Neural progenitor cell (in vitro differentiated cells): ENCODE results near the gene CAMSAP3. TPM values are rescaled to one million over a fixed set of nuclear protein-coding genes. Genes with fewer than 3 reads are reported as not detected.

ENCODE experiments used
- DNase-seq: peaks from one replicate; pipeline ENCODE4 v3.0.0-alpha.2; 2016; ENCODE audit warnings: low spot score
- H2AFZ ChIP-seq: fragments of 200-600 bp; sonication (generic); replicated peaks from 2 replicates; pipeline ENCODE4 v1.6.1; 2016; ENCODE audit warnings: antibody characterized with exemption
- H3F3A ChIP-seq: fragments of 200-600 bp; sonication (generic); 2 replicates; pipeline ENCODE4 v1.6.1; 2016; ENCODE audit warnings: antibody characterized with exemption, low read depth
- H3K27ac ChIP-seq: fragments of 200-600 bp; sonication (generic); 2 replicates; pipeline ENCODE4 v1.5.1; 2016; ENCODE audit warnings: mild to moderate bottlenecking
- H3K27me3 ChIP-seq: fragments of 200-600 bp; sonication (generic); 2 replicates; pipeline ENCODE4 v1.6.1; 2016; ENCODE audit warnings: mild to moderate bottlenecking, moderate library complexity
- H3K36me3 ChIP-seq: fragments of 200-600 bp; sonication (generic); 2 replicates; pipeline ENCODE4 v1.5.1; 2016
- H3K4me1 ChIP-seq: fragments of 200-600 bp; sonication (generic); 2 replicates; pipeline ENCODE4 v1.6.1; 2016; ENCODE audit warnings: mixed run types
- H3K4me2 ChIP-seq: fragments of 200-600 bp; sonication (generic); 2 replicates; pipeline ENCODE4 v1.6.1; 2016
- H3K4me3 ChIP-seq: fragments of 200-600 bp; sonication (generic); 2 replicates; pipeline ENCODE4 v1.5.1; 2016
- H3K79me2 ChIP-seq: fragments of 200-600 bp; sonication (generic); 2 replicates; pipeline ENCODE4 v1.6.1; 2016; ENCODE audit warnings: low read depth
- H3K9ac ChIP-seq: fragments of 200-600 bp; sonication (generic); 2 replicates; pipeline ENCODE4 v1.6.1; 2016
- H3K9me3 ChIP-seq: fragments of 200-600 bp; sonication (generic); 2 replicates; pipeline ENCODE4 v1.5.1; 2016; ENCODE audit warnings: low read depth
- H4K20me1 ChIP-seq: fragments of 200-600 bp; sonication (generic); 2 replicates; pipeline ENCODE4 v1.6.1; 2016; ENCODE audit warnings: low read depth
- H3K27ac Mint-ChIP-seq: 3 replicates; pipeline ENCODE4 v1.8.0; 2021; ENCODE audit warnings: mixed read lengths
- H3K27me3 Mint-ChIP-seq: 2 replicates; pipeline ENCODE4 v1.8.0; 2022; ENCODE audit warnings: low read depth, mild to moderate bottlenecking, inconsistent platforms, moderate library complexity, mixed read lengths; ENCODE audit not compliant: insufficient read depth
- H3K36me3 Mint-ChIP-seq: 3 replicates; pipeline ENCODE4 v1.8.0; 2021; ENCODE audit warnings: mixed read lengths
- H3K4me1 Mint-ChIP-seq: 3 replicates; pipeline ENCODE4 v1.8.0; 2021; ENCODE audit warnings: mixed read lengths
- H3K4me3 Mint-ChIP-seq: 3 replicates; pipeline ENCODE4 v1.8.0; 2021; ENCODE audit warnings: mild to moderate bottlenecking, moderate library complexity, mixed read lengths
- H3K9me3 Mint-ChIP-seq: 3 replicates; pipeline ENCODE4 v1.8.0; 2020; ENCODE audit warnings: mixed read lengths
- CTCF ChIP-seq: fragments of 200-600 bp; sonication (generic); IDR thresholded peaks from 2 replicates; pipeline ENCODE4 v1.5.1; 2017; ENCODE audit warnings: antibody characterized with exemption, mild to moderate bottlenecking
- EZH2 ChIP-seq: fragments of 200-600 bp; sonication (generic); IDR thresholded peaks from 2 replicates; pipeline ENCODE4 v1.6.1; 2017; ENCODE audit warnings: antibody characterized with exemption, mild to moderate bottlenecking, moderate library complexity
- EZH2phosphoT487 ChIP-seq: fragments of 200-600 bp; sonication (generic); IDR thresholded peaks from 2 replicates; pipeline ENCODE4 v1.6.1; 2017; ENCODE audit warnings: antibody characterized with exemption
- total RNA-seq: library from RNA; depleted of rRNA; stranded (reverse); fragments of >200 nt; gene quantifications from 2 replicates; pipeline ENCODE4 v1.2.3, GENCODE V29; 2015; ENCODE audit warnings: low replicate concordance

The CAMSAP3 gene
- 2.7 and 15.6 TPM in 2 replicates for total RNA-seq

- Mint-ChIP-seq H3K36me3 (no peaks in the 10 kb centered on the region), H3K27ac (no peak within 1 kb of the TSS), H3K4me1 (peaks cover 11% of the 10 kb centered on the region), H3K9me3 (no peaks in the 10 kb centered on the region), H3K27me3 (peaks cover 22% of the 10 kb centered on the region), H3K4me3 (peak within 1 kb of the TSS; percentile 83)
- TF ChIP-seq EZH2 (no peak), CTCF (no peak)
- Histone ChIP-seq H3K4me3 (peak within 1 kb of the TSS; percentile 84), H3K4me1 (peaks cover 3% of the 10 kb centered on the region), H3K36me3 (no peaks in the 10 kb centered on the region), H3K27ac (no peak within 1 kb of the TSS), H2AFZ (peak within 1 kb of the TSS; percentile 93), H3F3A (peaks cover 7% of the 10 kb centered on the region), H3K9me3 (no peaks in the 10 kb centered on the region), H3K9ac (peak within 1 kb of the TSS; percentile 32), H3K4me2 (peak within 1 kb of the TSS; percentile 98), H3K79me2 (peaks cover 23% of the 10 kb centered on the region), H3K27me3 (peaks cover 30% of the 10 kb centered on the region), H4K20me1 (peaks cover 26% of the 10 kb centered on the region)
- DNase-seq = peak; percentile 94
Measured at GRCh38 chr19:7595466-7596133, at the start of gene CAMSAP3. Gene CAMSAP3, plus strand, starts transcription at chr19:7595863. Its CDS starts 140 bp downstream, at chr19:7596003.

GRCh38 chr19:7545904-7546303 is 49.8 kb upstream of the CAMSAP3 start:
- no peaks in the 10 kb centered on the region for H3K4me1 ChIP-seq
- H4K20me1 ChIP-seq = no peaks in the 10 kb centered on the region
- H3K36me3 Mint-ChIP-seq = peaks cover 15% of the 10 kb centered on the region
- peaks cover 4% of the 10 kb centered on the region for H3F3A ChIP-seq
- H3K9me3 ChIP-seq = no peaks in the 10 kb centered on the region
- no peak overlapping the region for H3K4me3 ChIP-seq
- H3K36me3 ChIP-seq = no peaks in the 10 kb centered on the region
- no peak for TF ChIP-seq EZH2
- TF ChIP-seq EZH2phosphoT487 = no peak
- TF ChIP-seq CTCF = no peak
- no peak for DNase-seq
- no peak overlapping the region for H2AFZ ChIP-seq
- H3K27ac ChIP-seq = no peak overlapping the region
- no peak overlapping the region for H3K9ac ChIP-seq
- H3K27me3 Mint-ChIP-seq = peaks cover 6% of the 10 kb centered on the region
- no peak overlapping the region for H3K27ac Mint-ChIP-seq
- H3K27me3 ChIP-seq = no peaks in the 10 kb centered on the region
- H3K9me3 Mint-ChIP-seq = no peaks in the 10 kb centered on the region
- no peak overlapping the region for H3K4me2 ChIP-seq
- no peaks in the 10 kb centered on the region for H3K4me1 Mint-ChIP-seq
- peak overlapping the region; percentile 42 for H3K4me3 Mint-ChIP-seq
- H3K79me2 ChIP-seq = no peaks in the 10 kb centered on the region

- H4K20me1 ChIP-seq = no peaks in the 10 kb centered on the region
- no peak overlapping the region for H3K27ac ChIP-seq
- no peak overlapping the region for H3K4me2 ChIP-seq
- DNase-seq = no peak
- H3K4me1 ChIP-seq = no peaks in the 10 kb centered on the region
- H3K27me3 ChIP-seq = no peaks in the 10 kb centered on the region
- peaks cover 7% of the 10 kb centered on the region for H3F3A ChIP-seq
- Mint-ChIP-seq H3K4me3 (no peak overlapping the region), H3K27me3 (peaks cover 4% of the 10 kb centered on the region), H3K36me3 (peaks cover 15% of the 10 kb centered on the region), H3K4me1 (peaks cover 4% of the 10 kb centered on the region), H3K9me3 (no peaks in the 10 kb centered on the region), H3K27ac (no peak overlapping the region)
- no peaks in the 10 kb centered on the region for H3K36me3 ChIP-seq
- no peak overlapping the region for H2AFZ ChIP-seq
- TF ChIP-seq CTCF (no peak), EZH2phosphoT487 (no peak), EZH2 (no peak)
- H3K79me2 ChIP-seq = no peaks in the 10 kb centered on the region
- H3K9me3 ChIP-seq = no peaks in the 10 kb centered on the region
- no peak overlapping the region for H3K9ac ChIP-seq
- H3K4me3 ChIP-seq = no peak overlapping the region
Measured at GRCh38 chr19:7547159-7547558, 48.5 kb upstream of the CAMSAP3 start.
